Erythroblast (primary cell): ENCODE measurements around the gene CAPN8.

Source experiments
- GATA1 ChIP-seq: IDR thresholded peaks from 2 replicates; pipeline ENCODE4 v1.6.1; 2011; ENCODE audit warnings: low read depth, mild to moderate bottlenecking, control low read depth, low read length, moderate library complexity
- POLR2A ChIP-seq: IDR thresholded peaks from 2 replicates; pipeline ENCODE4 v1.6.1; 2011; ENCODE audit warnings: mild to moderate bottlenecking, low read length

DNA sequence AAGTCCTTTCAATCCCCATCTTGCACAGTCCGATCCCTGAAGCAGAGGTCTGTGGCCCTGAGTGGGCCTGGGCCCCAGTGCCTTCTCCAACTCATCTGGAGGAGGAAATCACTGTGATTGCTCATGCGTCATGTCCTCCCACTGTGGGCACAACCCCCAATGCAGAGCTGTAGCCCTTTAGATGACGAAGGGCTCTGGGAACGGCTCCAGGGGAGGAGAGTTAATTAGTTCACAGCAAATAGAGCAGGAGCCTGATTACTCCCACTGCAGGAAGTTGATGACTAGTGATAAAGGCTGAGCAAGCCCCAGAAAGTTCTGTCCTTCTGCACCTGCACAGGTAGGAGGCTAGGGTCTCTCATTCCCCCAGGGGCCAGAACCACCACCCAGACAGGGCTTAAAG lies 160.8 kb downstream of the CAPN8 start:
- TF ChIP-seq POLR2A (no peak), GATA1 (no peak)
